Measurements from ENCODE around the gene DAB2IP. TPM values are rescaled to one million over a fixed set of nuclear protein-coding genes. Genes with fewer than 3 reads are reported as not detected.

DAB2IP gene
- total RNA-seq, 1 donor from 2014 or later: 67.8 TPM

GRCh38 chr9:121720311-121721057, 69.0 kb downstream of the DAB2IP start:
- Mint-ChIP-seq H3K4me1 (ENCODE audit: low read depth) (peaks cover 37% of the 10 kb centered on the region), H3K36me3 (ENCODE audit: insufficient read depth) (no peaks in the 10 kb centered on the region), H3K27ac (peak overlapping the region; percentile 53)

GRCh38 chr9:121721058-121721350, 69.6 kb downstream of the DAB2IP start:
- peaks cover 41% of the 10 kb centered on the region for H3K4me1 Mint-ChIP-seq (ENCODE audit: low read depth)

More at GRCh38 chr9:121720311-121721057, 69.0 kb downstream of the DAB2IP start:
- Mint-ChIP-seq H3K27me3 (no peaks in the 10 kb centered on the region), H3K9me3 (ENCODE audit: low read depth) (no peaks in the 10 kb centered on the region), H3K4me3 (ENCODE audit: low read depth) (no peak overlapping the region)
- DNase-seq (ENCODE audit: low spot score, unreplicated experiment): no peak
- no peak for TF ChIP-seq CTCF (IDR thresholded peaks at IDR 0.05; ENCODE audit: unreplicated experiment)

GRCh38 chr9:121721770-121722169, 70.3 kb downstream of the DAB2IP start:
- Mint-ChIP-seq H3K27ac (no peak overlapping the region), H3K9me3 (ENCODE audit: low read depth) (no peaks in the 10 kb centered on the region), H3K4me1 (ENCODE audit: low read depth) (peaks cover 41% of the 10 kb centered on the region), H3K36me3 (ENCODE audit: insufficient read depth) (no peaks in the 10 kb centered on the region), H3K4me3 (ENCODE audit: low read depth) (no peak overlapping the region), H3K27me3 (no peaks in the 10 kb centered on the region)
- TF ChIP-seq CTCF (IDR thresholded peaks at IDR 0.05; ENCODE audit: unreplicated experiment): no peak
- DNase-seq (ENCODE audit: low spot score, unreplicated experiment): no peak

More at GRCh38 chr9:121721058-121721350, 69.6 kb downstream of the DAB2IP start:
- TF ChIP-seq CTCF (IDR thresholded peaks at IDR 0.05; ENCODE audit: unreplicated experiment): no peak
- Mint-ChIP-seq H3K9me3 (ENCODE audit: low read depth) (no peaks in the 10 kb centered on the region), H3K27ac (peak overlapping the region; percentile 53), H3K27me3 (no peaks in the 10 kb centered on the region), H3K36me3 (ENCODE audit: insufficient read depth) (no peaks in the 10 kb centered on the region), H3K4me3 (ENCODE audit: low read depth) (no peak overlapping the region)
- DNase-seq (ENCODE audit: low spot score, unreplicated experiment): no peak

GRCh38 chr9:121725008-121725775, 73.8 kb downstream of the DAB2IP start:
- Mint-ChIP-seq H3K9me3 (ENCODE audit: low read depth) (no peaks in the 10 kb centered on the region), H3K36me3 (ENCODE audit: insufficient read depth) (no peaks in the 10 kb centered on the region), H3K27ac (peak overlapping the region; percentile 19), H3K4me3 (ENCODE audit: low read depth) (no peak overlapping the region), H3K27me3 (no peaks in the 10 kb centered on the region), H3K4me1 (ENCODE audit: low read depth) (peaks cover 38% of the 10 kb centered on the region)
- DNase-seq (ENCODE audit: low spot score, unreplicated experiment): no peak
- no peak for TF ChIP-seq CTCF (IDR thresholded peaks at IDR 0.05; ENCODE audit: unreplicated experiment)

- Mint-ChIP-seq H3K27me3 (no peaks in the 10 kb centered on the region), H3K27ac (peak overlapping the region; percentile 2), H3K4me3 (ENCODE audit: low read depth) (no peak overlapping the region), H3K9me3 (ENCODE audit: low read depth) (no peaks in the 10 kb centered on the region), H3K4me1 (ENCODE audit: low read depth) (peaks cover 27% of the 10 kb centered on the region), H3K36me3 (ENCODE audit: insufficient read depth) (no peaks in the 10 kb centered on the region)
- DNase-seq (ENCODE audit: low spot score, unreplicated experiment): no peak
- no peak for TF ChIP-seq CTCF (IDR thresholded peaks at IDR 0.05; ENCODE audit: unreplicated experiment)
Observed at GRCh38 chr9:121727295-121728020, 76.0 kb downstream of the DAB2IP start.
